Gastrocnemius medialis (tissue), 4 donors: ENCODE results near the gene AMIGO2. TPM values are rescaled to one million over a fixed set of nuclear protein-coding genes. Genes with fewer than 3 reads are reported as not detected.

Source experiments
- ATAC-seq, 2 donors: fragments of 150-250 bp; one replicate each; pipeline ENCODE4 v1.9.1; 2016
- DNase-seq, 2 donors: peaks; one replicate each; pipeline ENCODE4 v3.0.0-alpha.2; 2019
- H3K27ac ChIP-seq, 4 donors: fragments of 200-600 bp; sonication (generic); 1 replicate in 1 of 4; 2 replicates in 3 of 4; pipeline ENCODE4 v1.5.1; 2016 to 2018; ENCODE audit warnings: mild to moderate bottlenecking in 2 of 4, moderate library complexity in 1 of 4
- H3K27me3 ChIP-seq, 3 donors: fragments of 200-600 bp; sonication (generic) in 2 of 3; 1 replicate in 1 of 3; 2 replicates in 2 of 3; pipeline versions ENCODE4 v1.5.1 to v1.6.0; 2016 to 2019; ENCODE audit warnings: mild to moderate bottlenecking in 1 of 3, moderate library complexity in 1 of 3
- H3K36me3 ChIP-seq, 2 donors: fragments of 200-600 bp; sonication (generic) in 1 of 2; one replicate each; pipeline ENCODE4 v1.5.1; 2017 to 2018
- H3K4me1 ChIP-seq, 2 donors: fragments of 200-600 bp; sonication (generic) in 1 of 2; one replicate each; pipeline ENCODE4 v1.5.1; 2016 to 2017; ENCODE audit warnings: mild to moderate bottlenecking in 2 of 2
- H3K4me3 ChIP-seq, 4 donors: fragments of 200-600 bp; sonication (generic) in 3 of 4; 1 replicate in 1 of 4; 2 replicates in 3 of 4; pipeline ENCODE4 v1.5.1; 2016 to 2019; ENCODE audit warnings: mild to moderate bottlenecking in 2 of 4
- H3K9me3 ChIP-seq, 3 donors: fragments of 200-600 bp; sonication (generic) in 2 of 3; 1 replicate in 1 of 3; 2 replicates in 2 of 3; pipeline ENCODE4 v1.5.1; 2016 to 2019
- CTCF ChIP-seq, 5 experiments: fragments of 450-650 bp in 3 of 5; fragments of 200-600 bp in 2 of 5; sonication (generic) in 2 of 5; IDR thresholded peaks in 4 of 5; conservative IDR thresholded peaks in 1 of 5; 1 replicate in 4 of 5; 2 replicates in 1 of 5; pipeline ENCODE4 v1.5.1; 2016 to 2019; ENCODE audit warnings: antibody characterized with exemption in 5 of 5, mild to moderate bottlenecking in 3 of 5, moderate library complexity in 3 of 5
- POLR2A ChIP-seq, 2 donors: fragments of 450-650 bp; IDR thresholded peaks; one replicate each; pipeline ENCODE4 v1.6.1; 2017; ENCODE audit warnings: antibody characterized with exemption in 2 of 2, mild to moderate bottlenecking in 2 of 2, moderate library complexity in 2 of 2
- in situ Hi-C, 4 donors: fragments of 200-750 bp; cut with MboI; loops; one replicate each; pipeline versions ENCODE4 v1.15.0 to v1.8.0; 2017; ENCODE audit warnings: low sequenced_read_pairs in 4 of 4
- intact Hi-C: fragments of 100-400 bp; cut with DNase I; formaldehyde crosslinking; loops from one replicate; pipeline ENCODE4 v1.15.1; 2023; ENCODE audit warnings: low total_unique reads
- total RNA-seq, 4 donors: library from RNA; depleted of rRNA; stranded (reverse); fragments of >200 nt; gene quantifications; one replicate each; pipeline versions ENCODE4 v1.1.0 to v1.2.3, GENCODE V29; 2016

AMIGO2 gene
- total RNA-seq, 4 donors from 2014 or later, result 0.41 to 1.5 (median 0.51) TPM

DNA sequence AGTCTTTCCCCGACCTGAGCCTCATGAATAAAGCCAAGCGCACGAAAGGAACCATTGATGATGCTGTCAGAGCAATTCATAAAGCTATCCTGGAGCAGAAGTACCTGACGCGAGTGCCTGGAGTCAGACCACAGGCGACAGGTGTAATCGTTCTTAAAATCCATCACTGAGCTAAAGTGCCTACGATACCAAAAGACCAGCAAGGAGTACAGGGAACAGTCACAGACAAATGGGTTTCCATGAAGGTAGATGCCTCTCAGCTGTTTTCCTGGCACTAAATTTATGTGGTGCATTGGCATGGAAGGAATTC lies 1.7 kb downstream of the AMIGO2 start:
- DNase-seq (no peak), ATAC-seq (no peak)
- H3K36me3 ChIP-seq, result no peaks in the 10 kb centered on the region
- no peak overlapping the region for H3K4me3 ChIP-seq
- TF ChIP-seq POLR2A (IDR thresholded peaks at IDR 0.05), result no peak
- no peak for TF ChIP-seq CTCF (IDR thresholded peaks at IDR 0.05 in 4 of 5, conservative IDR thresholded peaks at IDR 0.05 in 1 of 5)
- H3K27me3 ChIP-seq, result peaks cover 0 to 28% (median 3%) of the 10 kb centered on the region in 3 donors
- H3K4me1 ChIP-seq, result peaks cover 0 to 5% of the 10 kb centered on the region in 2 donors
- intact Hi-C loops, result loop anchor here (5.0 kb wide), 1 partner anchor 319 kb away; no protein-coding TSS in a partner anchor
- no peaks in the 10 kb centered on the region for H3K9me3 ChIP-seq
- in situ Hi-C loops, result no loop called here
- H3K27ac ChIP-seq, result no peak overlapping the region

- no peaks in the 10 kb centered on the region for H3K4me1 ChIP-seq
- intact Hi-C loops, result loop anchor here (5.0 kb wide), 1 partner anchor 320 kb away; no protein-coding TSS in a partner anchor
- H3K4me3 ChIP-seq, result no peak overlapping the region
- H3K9me3 ChIP-seq, result no peaks in the 10 kb centered on the region
- H3K27me3 ChIP-seq, result peaks cover 0 to 28% (median 3%) of the 10 kb centered on the region in 3 donors
- no peak for ATAC-seq
- no peaks in the 10 kb centered on the region for H3K36me3 ChIP-seq
- TF ChIP-seq POLR2A (IDR thresholded peaks at IDR 0.05) (no peak), CTCF (IDR thresholded peaks at IDR 0.05 in 4 of 5, conservative IDR thresholded peaks at IDR 0.05 in 1 of 5) (no peak)
- no peak overlapping the region for H3K27ac ChIP-seq
- in situ Hi-C loops, result no loop called here
- no peak for DNase-seq
Measured at GRCh38 chr12:47077206-47078085, 2.3 kb downstream of the AMIGO2 start.

- Histone ChIP-seq H3K36me3 (no peaks in the 10 kb centered on the region), H3K4me3 (no peak overlapping the region), H3K4me1 (no peaks in the 10 kb centered on the region), H3K27me3 (peaks cover 0 to 28% (median 3%) of the 10 kb centered on the region in 3 donors), H3K9me3 (no peaks in the 10 kb centered on the region), H3K27ac (no peak overlapping the region)
- in situ Hi-C loops, result no loop called here
- no peak for ATAC-seq
- intact Hi-C loops, result loop anchor here (5.0 kb wide), 1 partner anchor 322 kb away; no protein-coding TSS in a partner anchor
- TF ChIP-seq CTCF (IDR thresholded peaks at IDR 0.05 in 4 of 5, conservative IDR thresholded peaks at IDR 0.05 in 1 of 5), result no peak
- no peak for TF ChIP-seq POLR2A (IDR thresholded peaks at IDR 0.05)
- no peak for DNase-seq
Measured at GRCh38 chr12:47075192-47076084, 4.3 kb downstream of the AMIGO2 start.

DNA sequence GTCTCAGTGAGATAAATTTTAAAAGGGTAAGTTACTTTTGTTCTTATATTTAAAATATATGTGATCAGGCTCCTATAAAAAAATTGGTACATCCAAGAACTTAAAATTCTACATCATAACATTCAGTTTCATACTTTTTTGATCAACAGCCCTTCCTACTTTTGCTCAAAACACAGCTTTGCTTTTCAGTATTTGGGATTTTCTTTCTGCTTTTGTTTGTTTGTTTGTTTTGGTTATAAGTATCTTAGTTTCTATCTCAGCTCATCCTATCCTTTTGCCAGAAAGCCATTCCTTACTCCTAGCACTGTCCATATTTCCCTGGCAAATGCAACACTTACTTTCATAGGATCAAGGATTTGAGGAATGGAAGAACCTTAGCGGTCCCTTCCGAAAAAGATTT lies 5.0 kb downstream of the AMIGO2 start:
- Histone ChIP-seq H3K9me3 (no peaks in the 10 kb centered on the region), H3K27me3 (peaks cover 0 to 28% (median 3%) of the 10 kb centered on the region in 3 donors), H3K36me3 (no peaks in the 10 kb centered on the region), H3K27ac (no peak overlapping the region), H3K4me3 (no peak overlapping the region), H3K4me1 (no peaks in the 10 kb centered on the region)
- DNase-seq (no peak), ATAC-seq (no peak)
- TF ChIP-seq CTCF (IDR thresholded peaks at IDR 0.05 in 4 of 5, conservative IDR thresholded peaks at IDR 0.05 in 1 of 5), result no peak
- TF ChIP-seq POLR2A (IDR thresholded peaks at IDR 0.05), result no peak
- intact Hi-C loops, result loop anchor here (5.0 kb wide), 2 partner anchors 42 to 323 kb away; no protein-coding TSS in a partner anchor
- in situ Hi-C loops, result no loop called here
